Caco-2 (cell line): Measurements from ENCODE around the gene FNIP1. TPM values are rescaled to one million over a fixed set of nuclear protein-coding genes. Genes with fewer than 3 reads are reported as not detected.

Experiments used
- BruUV-seq: library from RNA; stranded (reverse); fragments of 400-500 nt; replicated peaks from 2 replicates; lab custom pipeline; 2021; lab: Mats Ljungman, UMichigan
- CTCF ChIA-PET: fragments of 300-600 bp; sonication (Branson Sonifier 250); formaldehyde crosslinking; loops from one replicate; lab custom pipeline; 2022; ENCODE audit warnings: antibody characterized with exemption; lab: Charles Lee
- POLR2A ChIA-PET: fragments of 300-600 bp; sonication (Branson Sonifier 250); formaldehyde crosslinking; loops from one replicate; lab custom pipeline; 2022; ENCODE audit warnings: antibody characterized with exemption; lab: Charles Lee
- DNase-seq, 2 experiments: peaks; one replicate each; pipeline versions ENCODE4 v3.0.0 to v3.0.0-alpha.2; 2020 to 2022
- H3K27me3 ChIP-seq: replicated peaks from 2 replicates; pipeline ENCODE4 v1.6.0; 2011; ENCODE audit warnings: low read length; ENCODE audit not compliant: control insufficient read depth, insufficient read depth
- H3K36me3 ChIP-seq: 2 replicates; pipeline ENCODE4 v1.5.1; 2011; ENCODE audit warnings: low read length; ENCODE audit not compliant: control insufficient read depth, insufficient read depth
- H3K4me1 ChIP-seq: fragments of 250-450 bp; sonication (Bioruptor Pico); 2 replicates; pipeline ENCODE4 v1.5.1; 2020; ENCODE audit warnings: mild to moderate bottlenecking
- H3K4me3 ChIP-seq: 2 replicates; pipeline ENCODE4 v1.5.1; 2011; ENCODE audit warnings: low read depth, mild to moderate bottlenecking, control low read depth, low read length
- H3K9me3 ChIP-seq: fragments of 250-450 bp; sonication (Bioruptor Pico); 2 replicates; pipeline ENCODE4 v1.5.1; 2020; ENCODE audit warnings: mild to moderate bottlenecking, moderate library complexity
- H3K27ac Mint-ChIP-seq: one replicate; pipeline ENCODE4 v1.8.0; 2022; ENCODE audit warnings: mixed read lengths; ENCODE audit not compliant: unreplicated experiment
- H3K27me3 Mint-ChIP-seq: one replicate; pipeline ENCODE4 v1.8.0; 2022; ENCODE audit warnings: mixed read lengths; ENCODE audit not compliant: insufficient read depth, unreplicated experiment
- H3K36me3 Mint-ChIP-seq: one replicate; pipeline ENCODE4 v1.8.0; 2022; ENCODE audit warnings: mild to moderate bottlenecking, mixed read lengths; ENCODE audit not compliant: insufficient read depth, unreplicated experiment
- H3K4me1 Mint-ChIP-seq: one replicate; pipeline ENCODE4 v1.8.0; 2022; ENCODE audit warnings: low read depth, mixed read lengths; ENCODE audit not compliant: unreplicated experiment
- H3K4me3 Mint-ChIP-seq: one replicate; pipeline ENCODE4 v1.8.0; 2022; ENCODE audit warnings: mild to moderate bottlenecking, moderate library complexity, mixed read lengths; ENCODE audit not compliant: unreplicated experiment
- H3K9me3 Mint-ChIP-seq: one replicate; pipeline ENCODE4 v1.8.0; 2022; ENCODE audit warnings: mixed read lengths; ENCODE audit not compliant: unreplicated experiment
- CTCF ChIP-seq, 2 experiments: fragments of 200-600 bp in 1 of 2; IDR thresholded peaks; 1 replicate in 1 of 2; 2 replicates in 1 of 2; pipeline versions ENCODE4 v1.5.1 to v1.8.0; 2011 to 2022; ENCODE audit warnings: antibody characterized with exemption in 1 of 2, control low read depth in 1 of 2, inconsistent platforms in 1 of 2, low read depth in 1 of 2, low read length in 1 of 2, mild to moderate bottlenecking in 1 of 2, moderate library complexity in 1 of 2; ENCODE audit not compliant: insufficient read depth in 1 of 2, severe bottlenecking in 1 of 2, unreplicated experiment in 1 of 2
- intact Hi-C: fragments of 100-400 bp; cut with micrococcal nuclease; formaldehyde crosslinking; loops from one replicate; pipeline ENCODE4 v1.10.0; 2022; ENCODE audit not compliant: unreplicated experiment
- total RNA-seq: library from RNA; stranded (reverse); gene quantifications from 2 replicates; pipeline ENCODE4 v1.2.3, GENCODE V29; 2022

Gene FNIP1
- total RNA-seq, 1 experiment from 2014 or later, result 45.0 TPM

- ChIA-PET POLR2A (no interaction called here), CTCF (no interaction called here)
- Histone ChIP-seq H3K9me3 (no peaks in the 10 kb centered on the region), H3K4me1 (no peaks in the 10 kb centered on the region), H3K4me3 (no peak overlapping the region), H3K36me3 (peaks cover 6% of the 10 kb centered on the region), H3K27me3 (no peaks in the 10 kb centered on the region)
- intact Hi-C loops, result no loop called here
- peaks cover 78% of the 10 kb centered on the region for H3K36me3 Mint-ChIP-seq
- no peak overlapping the region for H3K27ac Mint-ChIP-seq
- DNase-seq, result no peak
- H3K9me3 Mint-ChIP-seq, result peaks cover 16% of the 10 kb centered on the region
- H3K4me1 Mint-ChIP-seq, result peaks cover 6% of the 10 kb centered on the region
- no peak overlapping the region for H3K4me3 Mint-ChIP-seq
- H3K27me3 Mint-ChIP-seq, result no peaks in the 10 kb centered on the region
- TF ChIP-seq CTCF (IDR thresholded peaks at IDR 0.05; ENCODE audit: insufficient read depth in 1 of 2, low read depth in 1 of 2, low read length in 1 of 2, severe bottlenecking in 1 of 2, unreplicated experiment in 1 of 2), result no peak
- no TSS peak for BruUV-seq
These were observed 137.5 kb downstream of the FNIP1 start for GRCh38 chr5:131659290-131659689.

- H3K4me1 ChIP-seq, result no peaks in the 10 kb centered on the region
- Mint-ChIP-seq H3K4me1 (peaks cover 8% of the 10 kb centered on the region), H3K9me3 (no peaks in the 10 kb centered on the region), H3K27ac (no peak overlapping the region), H3K27me3 (no peaks in the 10 kb centered on the region), H3K36me3 (peaks cover 65% of the 10 kb centered on the region), H3K4me3 (no peak overlapping the region)
- no TSS peak for BruUV-seq
- intact Hi-C loops, result no loop called here
- no peaks in the 10 kb centered on the region for H3K9me3 ChIP-seq
- TF ChIP-seq CTCF (IDR thresholded peaks at IDR 0.05; ENCODE audit: insufficient read depth in 1 of 2, low read depth in 1 of 2, low read length in 1 of 2, severe bottlenecking in 1 of 2, unreplicated experiment in 1 of 2), result no peak
- ChIA-PET CTCF (interaction anchor here (0.9 kb wide), 1 partner anchor 65 kb away, joined by 3 read pairs; no protein-coding TSS in a partner anchor), POLR2A (no interaction called here)
- no peaks in the 10 kb centered on the region for H3K27me3 ChIP-seq
- no peak overlapping the region for H3K4me3 ChIP-seq
- DNase-seq, result no peak
- H3K36me3 ChIP-seq, result peaks cover 3% of the 10 kb centered on the region
These were observed 142.0 kb downstream of the FNIP1 start for GRCh38 chr5:131654776-131655175.

GRCh38 chr5:131654309-131654708 lies 142.5 kb downstream of the FNIP1 start:
- TF ChIP-seq CTCF (IDR thresholded peaks at IDR 0.05; ENCODE audit: insufficient read depth in 1 of 2, low read depth in 1 of 2, low read length in 1 of 2, severe bottlenecking in 1 of 2, unreplicated experiment in 1 of 2), result no peak
- POLR2A ChIA-PET, result no interaction called here
- H3K36me3 Mint-ChIP-seq, result peaks cover 65% of the 10 kb centered on the region
- Histone ChIP-seq H3K36me3 (peaks cover 3% of the 10 kb centered on the region), H3K9me3 (no peaks in the 10 kb centered on the region), H3K4me3 (no peak overlapping the region), H3K4me1 (no peaks in the 10 kb centered on the region), H3K27me3 (no peaks in the 10 kb centered on the region)
- no peak overlapping the region for H3K4me3 Mint-ChIP-seq
- H3K27me3 Mint-ChIP-seq, result no peaks in the 10 kb centered on the region
- CTCF ChIA-PET, result interaction anchor here (0.9 kb wide), 1 partner anchor 65 kb away, joined by 3 read pairs; no protein-coding TSS in a partner anchor
- BruUV-seq, result no TSS peak
- H3K27ac Mint-ChIP-seq, result no peak overlapping the region
- peaks cover 8% of the 10 kb centered on the region for H3K4me1 Mint-ChIP-seq
- intact Hi-C loops, result no loop called here
- no peak for DNase-seq
- no peaks in the 10 kb centered on the region for H3K9me3 Mint-ChIP-seq
